Epidermal melanocyte (primary cell): ENCODE data around the gene CD22.

Experiments used
- DNase-seq: peaks from one replicate; pipeline ENCODE4 v3.0.0; 2011; ENCODE audit warnings: low spot score; ENCODE audit not compliant: insufficient read length

Gene CD22

GRCh38 chr19:35295792-35296462 is 33.1 kb upstream of the CD22 start:
- no peak for DNase-seq

- no peak for DNase-seq
These were observed 32.1 kb upstream of the CD22 start for GRCh38 chr19:35296644-35297514.

- no peak for DNase-seq
These were observed 31.5 kb upstream of the CD22 start for GRCh38 chr19:35297515-35297848.

GRCh38 chr19:35297922-35298321 is 31.1 kb upstream of the CD22 start:
- no peak for DNase-seq

- DNase-seq = no peak
These were observed 30.4 kb upstream of the CD22 start for GRCh38 chr19:35298561-35298972.

- DNase-seq = no peak
These were observed 29.3 kb upstream of the CD22 start for GRCh38 chr19:35299523-35300338.

- no peak for DNase-seq
These were observed 28.7 kb upstream of the CD22 start for GRCh38 chr19:35300339-35300649.

GRCh38 chr19:35301961-35302360 is 27.0 kb upstream of the CD22 start:
- no peak for DNase-seq

- DNase-seq = no peak
These were observed 26.5 kb upstream of the CD22 start for GRCh38 chr19:35302446-35302845.

- no peak for DNase-seq
These were observed 25.6 kb upstream of the CD22 start for GRCh38 chr19:35303357-35303915.

GRCh38 chr19:35304036-35304435 is 25.0 kb upstream of the CD22 start:
- no peak for DNase-seq

- no peak for DNase-seq
These were observed 23.8 kb upstream of the CD22 start for GRCh38 chr19:35305181-35305580.

- DNase-seq = no peak
These were observed 22.3 kb upstream of the CD22 start for GRCh38 chr19:35306473-35307246.

GRCh38 chr19:35307931-35308330 is 21.1 kb upstream of the CD22 start:
- DNase-seq = no peak

- no peak for DNase-seq
These were observed 20.1 kb upstream of the CD22 start for GRCh38 chr19:35308910-35309309.

GRCh38 chr19:35309481-35310279 is 19.3 kb upstream of the CD22 start:
- no peak for DNase-seq

GRCh38 chr19:35310331-35310730 is 18.7 kb upstream of the CD22 start:
- DNase-seq = no peak

- no peak for DNase-seq
These were observed 18.0 kb upstream of the CD22 start for GRCh38 chr19:35310811-35311465.

GRCh38 chr19:35311901-35312665 is 16.9 kb upstream of the CD22 start:
- DNase-seq = no peak
